Breast epithelium (tissue), 3 donors: Measurements from ENCODE around the gene GPATCH2.

Experiments used
- POLR2AphosphoS5 ChIP-seq, 3 donors: sonication (generic); formaldehyde crosslinking; IDR thresholded peaks; one replicate each; pipeline ENCODE4 v1.6.1; 2017; ENCODE audit warnings: antibody characterized with exemption in 3 of 3
- TF ChIP-seq, protein P1 (sequence below), 3 donors: fragments of 450-650 bp; IDR thresholded peaks; one replicate each; pipeline ENCODE4 v1.5.1; 2016 to 2017; ENCODE audit warnings: antibody characterized with exemption in 3 of 3, mild to moderate bottlenecking in 3 of 3, moderate library complexity in 3 of 3

DNA sequence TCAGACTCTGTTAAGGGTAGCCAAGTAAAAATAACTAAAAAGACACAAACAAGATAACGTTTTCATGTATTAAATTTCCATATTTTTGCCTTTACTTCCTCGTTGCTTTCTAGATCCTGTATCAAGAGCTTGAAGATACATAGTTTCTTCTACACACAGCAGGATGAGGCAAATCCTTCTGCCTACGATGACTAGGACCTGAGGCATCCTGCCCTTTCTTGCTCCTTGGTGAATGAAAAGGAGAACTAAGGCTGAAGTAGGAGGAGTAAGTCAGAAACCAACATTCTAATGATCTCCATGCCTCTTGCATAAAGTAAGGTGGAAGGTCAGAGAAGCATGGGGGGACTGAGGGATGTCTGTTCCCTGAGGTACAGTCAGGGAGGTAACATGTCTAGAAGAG, 102.6 kb downstream of the GPATCH2 start:
- TF ChIP-seq, protein P1, sequence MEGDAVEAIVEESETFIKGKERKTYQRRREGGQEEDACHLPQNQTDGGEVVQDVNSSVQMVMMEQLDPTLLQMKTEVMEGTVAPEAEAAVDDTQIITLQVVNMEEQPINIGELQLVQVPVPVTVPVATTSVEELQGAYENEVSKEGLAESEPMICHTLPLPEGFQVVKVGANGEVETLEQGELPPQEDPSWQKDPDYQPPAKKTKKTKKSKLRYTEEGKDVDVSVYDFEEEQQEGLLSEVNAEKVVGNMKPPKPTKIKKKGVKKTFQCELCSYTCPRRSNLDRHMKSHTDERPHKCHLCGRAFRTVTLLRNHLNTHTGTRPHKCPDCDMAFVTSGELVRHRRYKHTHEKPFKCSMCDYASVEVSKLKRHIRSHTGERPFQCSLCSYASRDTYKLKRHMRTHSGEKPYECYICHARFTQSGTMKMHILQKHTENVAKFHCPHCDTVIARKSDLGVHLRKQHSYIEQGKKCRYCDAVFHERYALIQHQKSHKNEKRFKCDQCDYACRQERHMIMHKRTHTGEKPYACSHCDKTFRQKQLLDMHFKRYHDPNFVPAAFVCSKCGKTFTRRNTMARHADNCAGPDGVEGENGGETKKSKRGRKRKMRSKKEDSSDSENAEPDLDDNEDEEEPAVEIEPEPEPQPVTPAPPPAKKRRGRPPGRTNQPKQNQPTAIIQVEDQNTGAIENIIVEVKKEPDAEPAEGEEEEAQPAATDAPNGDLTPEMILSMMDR (IDR thresholded peaks at IDR 0.05): no peak
- no peak for TF ChIP-seq POLR2AphosphoS5 (IDR thresholded peaks at IDR 0.05)
